HEK293 (cell line): ENCODE data around the gene SPRY4.

Experiments used
- BCL11A ChIP-seq: fragments of 450-650 bp; formaldehyde crosslinking; IDR thresholded peaks from 2 replicates; pipeline ENCODE4 v1.5.1; 2016; ENCODE audit warnings: low read depth, missing biosample characterization, missing genetic modification characterization
- IKZF3 ChIP-seq: fragments of 450-650 bp; IDR thresholded peaks from 2 replicates; pipeline ENCODE4 v1.5.0; 2018; ENCODE audit warnings: missing biosample characterization, mild to moderate bottlenecking, missing genetic modification characterization, moderate library complexity
- INSM2 ChIP-seq: fragments of 450-650 bp; formaldehyde crosslinking; IDR thresholded peaks from 2 replicates; pipeline ENCODE4 v1.5.1; 2016; ENCODE audit warnings: missing biosample characterization, missing genetic modification characterization
- KLF1 ChIP-seq: fragments of 450-650 bp; formaldehyde crosslinking; IDR thresholded peaks from 2 replicates; pipeline ENCODE4 v1.5.1; 2016; ENCODE audit warnings: missing biosample characterization, missing genetic modification characterization
- KLF16 ChIP-seq: fragments of 450-650 bp; formaldehyde crosslinking; IDR thresholded peaks from 2 replicates; pipeline ENCODE4 v1.5.1; 2017; ENCODE audit warnings: missing biosample characterization, missing genetic modification characterization
- KLF8 ChIP-seq: fragments of 450-650 bp; formaldehyde crosslinking; IDR thresholded peaks from 2 replicates; pipeline ENCODE4 v1.5.1; 2016; ENCODE audit warnings: missing biosample characterization, missing genetic modification characterization
- RBAK ChIP-seq: fragments of 450-650 bp; formaldehyde crosslinking; IDR thresholded peaks from 2 replicates; pipeline ENCODE4 v1.5.1; 2016; ENCODE audit warnings: missing biosample characterization, missing genetic modification characterization
- SALL2 ChIP-seq: fragments of 450-650 bp; formaldehyde crosslinking; IDR thresholded peaks from 2 replicates; pipeline ENCODE4 v1.5.0; 2017; ENCODE audit warnings: missing biosample characterization, mild to moderate bottlenecking, missing genetic modification characterization, borderline replicate concordance
- SP2 ChIP-seq: fragments of 450-650 bp; formaldehyde crosslinking; IDR thresholded peaks from 2 replicates; pipeline ENCODE4 v1.5.1; 2016; ENCODE audit warnings: missing biosample characterization, missing genetic modification characterization
- TRIM28 ChIP-seq: IDR thresholded peaks from 2 replicates; pipeline ENCODE4 v1.6.1; 2011; ENCODE audit warnings: low read length, control low read depth, borderline replicate concordance
- ZBTB20 ChIP-seq: fragments of 450-650 bp; formaldehyde crosslinking; IDR thresholded peaks from 2 replicates; pipeline ENCODE4 v1.5.1; 2016; ENCODE audit warnings: missing biosample characterization, missing genetic modification characterization
- ZBTB48 ChIP-seq: fragments of 450-650 bp; formaldehyde crosslinking; IDR thresholded peaks from 2 replicates; pipeline ENCODE4 v1.5.1; 2016; ENCODE audit warnings: missing biosample characterization, missing genetic modification characterization
- ZFP41 ChIP-seq: fragments of 450-650 bp; formaldehyde crosslinking; IDR thresholded peaks from 2 replicates; pipeline ENCODE4 v1.5.1; 2016; ENCODE audit warnings: missing biosample characterization, missing genetic modification characterization, borderline replicate concordance
- ZNF112 ChIP-seq: fragments of 450-650 bp; formaldehyde crosslinking; IDR thresholded peaks from 2 replicates; pipeline ENCODE4 v1.5.0; 2017; ENCODE audit warnings: missing biosample characterization, missing genetic modification characterization
- ZNF138 ChIP-seq: fragments of 450-650 bp; formaldehyde crosslinking; IDR thresholded peaks from 2 replicates; pipeline ENCODE4 v1.5.1; 2016; ENCODE audit warnings: missing biosample characterization, missing genetic modification characterization, borderline replicate concordance
- ZNF174 ChIP-seq: fragments of 450-650 bp; formaldehyde crosslinking; IDR thresholded peaks from 2 replicates; pipeline ENCODE4 v1.5.0; 2017; ENCODE audit warnings: missing biosample characterization, mild to moderate bottlenecking, missing genetic modification characterization
- ZNF23 ChIP-seq: fragments of 450-650 bp; formaldehyde crosslinking; IDR thresholded peaks from 2 replicates; pipeline ENCODE4 v1.5.1; 2016; ENCODE audit warnings: missing biosample characterization, missing genetic modification characterization, borderline replicate concordance
- ZNF324 ChIP-seq: fragments of 450-650 bp; formaldehyde crosslinking; IDR thresholded peaks from 2 replicates; pipeline ENCODE4 v1.5.1; 2016; ENCODE audit warnings: missing biosample characterization, missing genetic modification characterization
- ZNF354C ChIP-seq: fragments of 450-650 bp; formaldehyde crosslinking; IDR thresholded peaks from 2 replicates; pipeline ENCODE4 v1.5.1; 2016; ENCODE audit warnings: missing biosample characterization, missing genetic modification characterization, low read depth, borderline replicate concordance
- ZNF37A ChIP-seq: fragments of 450-650 bp; IDR thresholded peaks from 2 replicates; pipeline ENCODE4 v1.5.1; 2018; ENCODE audit warnings: missing biosample characterization, missing genetic modification characterization
- ZNF394 ChIP-seq: fragments of 450-650 bp; formaldehyde crosslinking; IDR thresholded peaks from 2 replicates; pipeline ENCODE4 v1.5.1; 2016; ENCODE audit warnings: missing biosample characterization, missing genetic modification characterization, mild to moderate bottlenecking, moderate library complexity, borderline replicate concordance
- ZNF423 ChIP-seq: fragments of 450-650 bp; formaldehyde crosslinking; IDR thresholded peaks from 2 replicates; pipeline ENCODE4 v1.5.1; 2016; ENCODE audit warnings: missing biosample characterization, missing genetic modification characterization
- ZNF544 ChIP-seq: fragments of 450-650 bp; formaldehyde crosslinking; IDR thresholded peaks from 2 replicates; pipeline ENCODE4 v1.5.0; 2017; ENCODE audit warnings: missing biosample characterization, missing genetic modification characterization
- ZNF596 ChIP-seq: fragments of 450-650 bp; IDR thresholded peaks from 2 replicates; pipeline ENCODE4 v1.5.0; 2018; ENCODE audit warnings: missing biosample characterization, mild to moderate bottlenecking, missing genetic modification characterization, moderate library complexity
- ZNF623 ChIP-seq: fragments of 450-650 bp; formaldehyde crosslinking; IDR thresholded peaks from 2 replicates; pipeline ENCODE4 v1.5.1; 2016; ENCODE audit warnings: missing biosample characterization, missing genetic modification characterization
- ZNF626 ChIP-seq: fragments of 450-650 bp; sonication (Bioruptor Pico); formaldehyde crosslinking; IDR thresholded peaks from 2 replicates; pipeline ENCODE4 v1.5.1; 2018; ENCODE audit warnings: missing biosample characterization, missing genetic modification characterization, inconsistent platforms
- ZNF629 ChIP-seq: fragments of 450-650 bp; formaldehyde crosslinking; IDR thresholded peaks from 2 replicates; pipeline ENCODE4 v1.5.1; 2017; ENCODE audit warnings: missing biosample characterization, missing genetic modification characterization
- ZNF704 ChIP-seq: fragments of 450-650 bp; formaldehyde crosslinking; IDR thresholded peaks from 2 replicates; pipeline ENCODE4 v1.5.1; 2016; ENCODE audit warnings: missing biosample characterization, missing genetic modification characterization
- ZNF776 ChIP-seq: fragments of 450-650 bp; formaldehyde crosslinking; IDR thresholded peaks from 2 replicates; pipeline ENCODE4 v1.5.0; 2017; ENCODE audit warnings: missing biosample characterization, missing genetic modification characterization, borderline replicate concordance
- ZNF843 ChIP-seq: fragments of 450-650 bp; formaldehyde crosslinking; IDR thresholded peaks from 2 replicates; pipeline ENCODE4 v1.5.1; 2016; ENCODE audit warnings: missing biosample characterization, missing genetic modification characterization
- ZSCAN16 ChIP-seq: fragments of 450-650 bp; formaldehyde crosslinking; IDR thresholded peaks from 2 replicates; pipeline ENCODE4 v1.5.1; 2016; ENCODE audit warnings: missing biosample characterization, missing genetic modification characterization
- TF ChIP-seq, protein P1 (sequence below): fragments of 450-650 bp; formaldehyde crosslinking; conservative IDR thresholded peaks from 2 replicates; pipeline ENCODE4 v1.5.1; 2016; ENCODE audit warnings: low read depth, missing biosample characterization, missing genetic modification characterization
- TF ChIP-seq, protein P2 (sequence below): fragments of 450-650 bp; formaldehyde crosslinking; IDR thresholded peaks from 2 replicates; pipeline ENCODE4 v1.5.1; 2017; ENCODE audit warnings: missing biosample characterization, mild to moderate bottlenecking, missing genetic modification characterization, moderate library complexity
- TF ChIP-seq, protein P3 (sequence below): fragments of 450-650 bp; formaldehyde crosslinking; IDR thresholded peaks from 2 replicates; pipeline ENCODE4 v1.5.1; 2016; ENCODE audit warnings: missing biosample characterization, missing genetic modification characterization

SPRY4 gene

DNA sequence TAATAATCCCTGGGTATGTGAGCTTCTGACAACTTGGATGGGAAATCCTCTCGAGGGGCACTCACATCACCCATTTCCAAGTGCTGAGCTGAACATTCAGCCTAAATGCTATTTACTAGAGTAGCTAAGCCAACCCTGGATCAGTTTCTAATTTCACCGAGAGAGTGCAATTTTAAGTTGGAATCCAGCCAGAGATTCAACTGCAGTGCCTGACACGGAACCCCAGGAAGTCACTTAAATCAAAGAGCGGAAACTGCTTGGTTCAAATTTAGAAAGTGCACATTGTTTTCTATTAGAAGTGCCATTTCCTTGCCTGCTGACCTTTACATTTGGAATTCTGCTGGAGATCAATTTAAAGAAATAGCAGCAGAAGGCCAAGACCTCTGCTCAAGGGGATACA is 8.8 kb downstream of the SPRY4 start (continued):
- TF ChIP-seq ZNF704 (no peak), ZNF324 (no peak), ZNF394 (peak; percentile 46; the same call in 1 of the 2 replicates), ZSCAN16 (tag by site-specific recombination) (no peak), KLF8 (tag by site-specific recombination) (no peak), ZBTB20 (tag by site-specific recombination) (no peak), ZNF626 (tag by site-specific recombination) (no peak), ZNF174 (tag by site-specific recombination) (no peak), TRIM28 (peak; percentile 77), ZNF623 (tag by site-specific recombination) (no peak), ZNF112 (tag by site-specific recombination) (no peak), ZBTB48 (no peak), ZNF544 (tag by site-specific recombination) (no peak), ZFP41 (no peak), ZNF138 (tag by site-specific recombination) (no peak), SP2 (tag by site-specific recombination) (no peak), ZNF23 (tag by site-specific recombination) (no peak), ZNF354C (tag by site-specific recombination) (no peak), BCL11A (tag by site-specific recombination) (no peak), INSM2 (tag by site-specific recombination) (no peak), ZNF843 (no peak; the same call in 1 of the 2 replicates), ZNF596 (no peak), ZNF423 (tag by site-specific recombination) (no peak), RBAK (tag by site-specific recombination) (no peak), ZNF629 (tag by site-specific recombination) (no peak), ZNF37A (no peak), SALL2 (tag by site-specific recombination) (no peak), ZNF776 (tag by site-specific recombination) (no peak), IKZF3 (tag by site-specific recombination) (peak; percentile 47), KLF16 (tag by site-specific recombination) (no peak), KLF1 (tag by site-specific recombination) (no peak)
- TF ChIP-seq, protein P1, sequence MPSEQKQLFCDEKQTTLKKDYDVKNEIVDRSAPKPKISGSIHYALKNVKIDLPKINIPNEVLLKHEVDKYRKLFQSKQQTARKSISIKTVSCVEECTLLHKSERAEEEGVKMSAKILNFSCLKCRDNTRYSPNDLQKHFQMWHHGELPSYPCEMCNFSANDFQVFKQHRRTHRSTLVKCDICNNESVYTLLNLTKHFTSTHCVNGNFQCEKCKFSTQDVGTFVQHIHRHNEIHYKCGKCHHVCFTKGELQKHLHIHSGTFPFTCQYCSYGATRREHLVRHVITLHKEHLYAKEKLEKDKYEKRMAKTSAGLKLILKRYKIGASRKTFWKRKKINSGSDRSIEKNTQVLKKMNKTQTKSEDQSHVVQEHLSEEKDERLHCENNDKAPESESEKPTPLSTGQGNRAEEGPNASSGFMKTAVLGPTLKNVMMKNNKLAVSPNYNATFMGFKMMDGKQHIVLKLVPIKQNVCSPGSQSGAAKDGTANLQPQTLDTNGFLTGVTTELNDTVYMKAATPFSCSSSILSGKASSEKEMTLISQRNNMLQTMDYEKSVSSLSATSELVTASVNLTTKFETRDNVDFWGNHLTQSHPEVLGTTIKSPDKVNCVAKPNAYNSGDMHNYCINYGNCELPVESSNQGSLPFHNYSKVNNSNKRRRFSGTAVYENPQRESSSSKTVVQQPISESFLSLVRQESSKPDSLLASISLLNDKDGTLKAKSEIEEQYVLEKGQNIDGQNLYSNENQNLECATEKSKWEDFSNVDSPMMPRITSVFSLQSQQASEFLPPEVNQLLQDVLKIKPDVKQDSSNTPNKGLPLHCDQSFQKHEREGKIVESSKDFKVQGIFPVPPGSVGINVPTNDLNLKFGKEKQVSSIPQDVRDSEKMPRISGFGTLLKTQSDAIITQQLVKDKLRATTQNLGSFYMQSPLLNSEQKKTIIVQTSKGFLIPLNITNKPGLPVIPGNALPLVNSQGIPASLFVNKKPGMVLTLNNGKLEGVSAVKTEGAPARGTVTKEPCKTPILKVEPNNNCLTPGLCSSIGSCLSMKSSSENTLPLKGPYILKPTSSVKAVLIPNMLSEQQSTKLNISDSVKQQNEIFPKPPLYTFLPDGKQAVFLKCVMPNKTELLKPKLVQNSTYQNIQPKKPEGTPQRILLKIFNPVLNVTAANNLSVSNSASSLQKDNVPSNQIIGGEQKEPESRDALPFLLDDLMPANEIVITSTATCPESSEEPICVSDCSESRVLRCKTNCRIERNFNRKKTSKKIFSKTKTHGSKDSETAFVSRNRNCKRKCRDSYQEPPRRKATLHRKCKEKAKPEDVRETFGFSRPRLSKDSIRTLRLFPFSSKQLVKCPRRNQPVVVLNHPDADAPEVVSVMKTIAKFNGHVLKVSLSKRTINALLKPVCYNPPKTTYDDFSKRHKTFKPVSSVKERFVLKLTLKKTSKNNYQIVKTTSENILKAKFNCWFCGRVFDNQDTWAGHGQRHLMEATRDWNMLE (tag by site-specific recombination): no peak
- TF ChIP-seq, protein P2, sequence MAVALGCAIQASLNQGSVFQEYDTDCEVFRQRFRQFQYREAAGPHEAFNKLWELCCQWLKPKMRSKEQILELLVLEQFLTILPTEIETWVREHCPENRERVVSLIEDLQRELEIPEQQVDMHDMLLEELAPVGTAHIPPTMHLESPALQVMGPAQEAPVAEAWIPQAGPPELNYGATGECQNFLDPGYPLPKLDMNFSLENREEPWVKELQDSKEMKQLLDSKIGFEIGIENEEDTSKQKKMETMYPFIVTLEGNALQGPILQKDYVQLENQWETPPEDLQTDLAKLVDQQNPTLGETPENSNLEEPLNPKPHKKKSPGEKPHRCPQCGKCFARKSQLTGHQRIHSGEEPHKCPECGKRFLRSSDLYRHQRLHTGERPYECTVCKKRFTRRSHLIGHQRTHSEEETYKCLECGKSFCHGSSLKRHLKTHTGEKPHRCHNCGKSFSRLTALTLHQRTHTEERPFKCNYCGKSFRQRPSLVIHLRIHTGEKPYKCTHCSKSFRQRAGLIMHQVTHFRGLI (tag by site-specific recombination): no peak
- TF ChIP-seq, protein P3, sequence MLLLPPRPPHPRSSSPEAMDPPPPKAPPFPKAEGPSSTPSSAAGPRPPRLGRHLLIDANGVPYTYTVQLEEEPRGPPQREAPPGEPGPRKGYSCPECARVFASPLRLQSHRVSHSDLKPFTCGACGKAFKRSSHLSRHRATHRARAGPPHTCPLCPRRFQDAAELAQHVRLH (tag by site-specific recombination): no peak
